H54 (cell line): Measurements from ENCODE around the gene PCDHGA7.
"Not testable (repeated sequence)": the region's sequence is repeated elsewhere in the genome, so short reads cannot be mapped to it uniquely, and the experiment has no call there.

Experiments used
- DNase-seq: peaks from one replicate; pipeline ENCODE4 v3.0.0; 2011; ENCODE audit warnings: low spot score, mixed read lengths; ENCODE audit not compliant: insufficient read length
- FAIRE-seq: peaks from 3 replicates; lab custom pipeline; 2011; peaks lifted over from hg19 to GRCh38; lab: Jason Lieb, UNC
- POLR2A ChIP-seq: IDR thresholded peaks from 2 replicates; pipeline ENCODE4 v1.6.1; 2011; ENCODE audit warnings: low read depth, mild to moderate bottlenecking, low read length

Gene PCDHGA7

GRCh38 chr5:141402553-141403243 is 20.2 kb downstream of the PCDHGA7 start, which contains the start of gene PCDHGA9:
TSS of gene PCDHGA9 (plus strand) at chr5:141402778. CDS start at chr5:141402953, 175 bp downstream.
- peak; percentile 66 for DNase-seq
- no peak for TF ChIP-seq POLR2A
- FAIRE-seq: peak; percentile 20

GRCh38 chr5:141403387-141403786 is 20.8 kb downstream of the PCDHGA7 start:
- DNase-seq (no peak), FAIRE-seq (no peak)
- no peak for TF ChIP-seq POLR2A

GRCh38 chr5:141407790-141408505 is 25.4 kb downstream of the PCDHGA7 start, which contains the start of gene PCDHGB6:
TSS of gene PCDHGB6 (plus strand) at chr5:141408021. CDS start at chr5:141408203, 182 bp downstream.
- not testable (repeated sequence) for DNase-seq, FAIRE-seq

GRCh38 chr5:141409598-141410306 is 27.2 kb downstream of the PCDHGA7 start:
- no peak for TF ChIP-seq POLR2A
- no peak for DNase-seq
- no peak for FAIRE-seq

GRCh38 chr5:141411575-141411974 is 29.0 kb downstream of the PCDHGA7 start:
- TF ChIP-seq POLR2A: no peak
- no peak for DNase-seq
- FAIRE-seq: no peak

- TF ChIP-seq POLR2A: no peak
- DNase-seq (peak; percentile 68), FAIRE-seq (no peak)
Observed at GRCh38 chr5:141412854-141413539, 30.5 kb downstream of the PCDHGA7 start, which contains the start of gene PCDHGA10. TSS of gene PCDHGA10 (plus strand) at chr5:141412987. CDS start at chr5:141413176, 189 bp downstream.

- TF ChIP-seq POLR2A: no peak
- no peak for DNase-seq
- no peak for FAIRE-seq
Observed at GRCh38 chr5:141413540-141414069, 31.1 kb downstream of the PCDHGA7 start.

- FAIRE-seq, DNase-seq: not testable (repeated sequence)
Observed at GRCh38 chr5:141414548-141415274, 32.2 kb downstream of the PCDHGA7 start.

- FAIRE-seq, DNase-seq: not testable (repeated sequence)
Observed at GRCh38 chr5:141415275-141415618, 32.7 kb downstream of the PCDHGA7 start.

GRCh38 chr5:141417494-141418172 is 35.1 kb downstream of the PCDHGA7 start, which contains the start of gene PCDHGB7:
TSS of gene PCDHGB7 (plus strand) at chr5:141417677. CDS start at chr5:141417860, 183 bp downstream.
- DNase-seq: peak; percentile 64
- not testable (repeated sequence) for FAIRE-seq

GRCh38 chr5:141419074-141419880 is 36.7 kb downstream of the PCDHGA7 start:
- FAIRE-seq (no peak), DNase-seq (no peak)
- no peak for TF ChIP-seq POLR2A
